ENCODE results near the gene NCKAP5. TPM values are rescaled to one million over a fixed set of nuclear protein-coding genes. Genes with fewer than 3 reads are reported as not detected.

NCKAP5 gene
- total RNA-seq, 1 donor from 2014 or later, result 7.9 TPM

- ATAC-seq (ENCODE audit: poor library complexity), result no peak
- DNase-seq, result no peak
- intact Hi-C loops (cut with DNase I), result no loop called here
Observed at GRCh38 chr2:132948211-132948610, 620.1 kb downstream of the NCKAP5 start.

- DNase-seq, result no peak
- intact Hi-C loops (cut with DNase I), result no loop called here
- no peak for ATAC-seq (ENCODE audit: poor library complexity)
Observed at GRCh38 chr2:132943829-132944228, 624.4 kb downstream of the NCKAP5 start.

- intact Hi-C loops (cut with DNase I), result no loop called here
- no peak for DNase-seq
- no peak for ATAC-seq (ENCODE audit: poor library complexity)
Observed at GRCh38 chr2:132941296-132942020, 626.8 kb downstream of the NCKAP5 start.

- no peak for DNase-seq
- intact Hi-C loops (cut with DNase I), result no loop called here
- no peak for ATAC-seq (ENCODE audit: poor library complexity)
Observed at GRCh38 chr2:132937629-132938028, 630.6 kb downstream of the NCKAP5 start.

GRCh38 chr2:132936791-132937190, 631.5 kb downstream of the NCKAP5 start:
- DNase-seq (no peak), ATAC-seq (ENCODE audit: poor library complexity) (no peak)
- intact Hi-C loops (cut with DNase I), result no loop called here

GRCh38 chr2:132936261-132936660, 632.0 kb downstream of the NCKAP5 start:
- ATAC-seq (ENCODE audit: poor library complexity) (no peak), DNase-seq (no peak)
- intact Hi-C loops (cut with DNase I), result no loop called here

- intact Hi-C loops (cut with DNase I), result no loop called here
- DNase-seq (no peak), ATAC-seq (ENCODE audit: poor library complexity) (no peak)
Observed at GRCh38 chr2:132929786-132930185, 638.5 kb downstream of the NCKAP5 start.

- intact Hi-C loops (cut with DNase I), result no loop called here
- DNase-seq, result no peak
- no peak for ATAC-seq (ENCODE audit: poor library complexity)
Observed at GRCh38 chr2:132923787-132924186, 644.5 kb downstream of the NCKAP5 start.

GRCh38 chr2:132915812-132916549, 652.3 kb downstream of the NCKAP5 start:
- ATAC-seq (ENCODE audit: poor library complexity) (no peak), DNase-seq (no peak)
- intact Hi-C loops (cut with DNase I), result no loop called here

- no peak for ATAC-seq (ENCODE audit: poor library complexity)
- intact Hi-C loops (cut with DNase I), result no loop called here
- DNase-seq, result no peak
Observed at GRCh38 chr2:132911726-132912724, 656.2 kb downstream of the NCKAP5 start.

- no peak for ATAC-seq (ENCODE audit: poor library complexity)
- no peak for DNase-seq
- intact Hi-C loops (cut with DNase I), result no loop called here
Observed at GRCh38 chr2:132910432-132910831, 657.8 kb downstream of the NCKAP5 start.

GRCh38 chr2:132909427-132909826, 658.8 kb downstream of the NCKAP5 start:
- ATAC-seq (ENCODE audit: poor library complexity) (no peak), DNase-seq (no peak)
- intact Hi-C loops (cut with DNase I), result no loop called here

GRCh38 chr2:132904142-132904842, 664.0 kb downstream of the NCKAP5 start:
- ATAC-seq (ENCODE audit: poor library complexity) (no peak), DNase-seq (no peak)
- intact Hi-C loops (cut with DNase I), result no loop called here

GRCh38 chr2:132902626-132903025, 665.6 kb downstream of the NCKAP5 start:
- no peak for DNase-seq
- intact Hi-C loops (cut with DNase I), result no loop called here
- no peak for ATAC-seq (ENCODE audit: poor library complexity)

GRCh38 chr2:132901661-132902060, 666.6 kb downstream of the NCKAP5 start:
- ATAC-seq (ENCODE audit: poor library complexity) (no peak), DNase-seq (no peak)
- intact Hi-C loops (cut with DNase I), result no loop called here

- intact Hi-C loops (cut with DNase I), result no loop called here
- DNase-seq (no peak), ATAC-seq (ENCODE audit: poor library complexity) (no peak)
Observed at GRCh38 chr2:132897111-132897510, 671.2 kb downstream of the NCKAP5 start.

GRCh38 chr2:132896073-132896472, 672.2 kb downstream of the NCKAP5 start:
- no peak for ATAC-seq (ENCODE audit: poor library complexity)
- no peak for DNase-seq
- intact Hi-C loops (cut with DNase I), result no loop called here

GRCh38 chr2:132891498-132891897, 676.8 kb downstream of the NCKAP5 start:
- DNase-seq (no peak), ATAC-seq (ENCODE audit: poor library complexity) (no peak)
- intact Hi-C loops (cut with DNase I), result no loop called here

GRCh38 chr2:132886574-132886973, 681.7 kb downstream of the NCKAP5 start:
- ATAC-seq (ENCODE audit: poor library complexity), result no peak
- no peak for DNase-seq
- intact Hi-C loops (cut with DNase I), result no loop called here

All from Right ventricle myocardium superior (tissue), 1 donor.